Type B pancreatic cell (in vitro differentiated cells): ENCODE measurements around the gene GALM. TPM values are rescaled to one million over a fixed set of nuclear protein-coding genes. Genes with fewer than 3 reads are reported as not detected.

Experiments used
- DNase-seq: peaks from one replicate; pipeline ENCODE4 v3.0.0; 2021; ENCODE audit warnings: mixed read lengths; ENCODE audit not compliant: unreplicated experiment; ENCODE audit errors: extremely low spot score
- H3K27ac Mint-ChIP-seq: 2 replicates; pipeline ENCODE4 v1.8.0; 2021; ENCODE audit warnings: mild to moderate bottlenecking, mixed read lengths
- H3K27me3 Mint-ChIP-seq: 2 replicates; pipeline ENCODE4 v1.8.0; 2021; ENCODE audit warnings: mixed read lengths
- H3K36me3 Mint-ChIP-seq: 2 replicates; pipeline ENCODE4 v1.8.0; 2021; ENCODE audit warnings: mixed read lengths
- H3K4me1 Mint-ChIP-seq: one replicate; pipeline ENCODE4 v1.8.0; 2021; ENCODE audit warnings: mixed read lengths; ENCODE audit not compliant: unreplicated experiment
- H3K4me3 Mint-ChIP-seq: 2 replicates; pipeline ENCODE4 v1.8.0; 2021; ENCODE audit warnings: mild to moderate bottlenecking, mixed read lengths
- H3K9me3 Mint-ChIP-seq: 2 replicates; pipeline ENCODE4 v1.8.0; 2021; ENCODE audit warnings: mixed read lengths
- total RNA-seq: library from RNA; stranded (reverse); gene quantifications from 2 replicates; pipeline ENCODE4 v1.2.1, GENCODE V29; 2021; ENCODE audit warnings: low replicate concordance
- TF ChIP-seq, protein P1 (sequence below): fragments of 200-600 bp; sonication (generic); conservative IDR thresholded peaks from 2 replicates; pipeline ENCODE4 v1.5.0; 2021; ENCODE audit warnings: antibody characterized with exemption, mild to moderate bottlenecking

GALM gene
- total RNA-seq, 1 donor from 2014 or later: 16.1 TPM

DNA sequence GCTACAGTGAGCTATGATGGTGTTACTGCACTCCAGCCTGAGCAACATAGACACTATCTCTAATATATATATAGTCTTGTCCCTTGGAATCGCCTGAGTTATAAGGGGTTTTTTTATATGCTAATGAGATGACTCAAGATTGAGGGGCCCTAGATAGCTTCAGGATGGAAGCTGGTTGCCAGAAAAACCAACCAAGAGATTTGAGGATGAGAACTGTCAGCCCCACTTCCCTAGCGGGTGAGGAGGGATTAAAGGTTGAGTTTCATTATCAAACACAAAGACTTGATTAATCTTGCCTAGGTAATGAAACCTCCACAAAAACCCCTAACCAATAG, 12.6 kb upstream of the GALM start:
- TF ChIP-seq, protein P1, sequence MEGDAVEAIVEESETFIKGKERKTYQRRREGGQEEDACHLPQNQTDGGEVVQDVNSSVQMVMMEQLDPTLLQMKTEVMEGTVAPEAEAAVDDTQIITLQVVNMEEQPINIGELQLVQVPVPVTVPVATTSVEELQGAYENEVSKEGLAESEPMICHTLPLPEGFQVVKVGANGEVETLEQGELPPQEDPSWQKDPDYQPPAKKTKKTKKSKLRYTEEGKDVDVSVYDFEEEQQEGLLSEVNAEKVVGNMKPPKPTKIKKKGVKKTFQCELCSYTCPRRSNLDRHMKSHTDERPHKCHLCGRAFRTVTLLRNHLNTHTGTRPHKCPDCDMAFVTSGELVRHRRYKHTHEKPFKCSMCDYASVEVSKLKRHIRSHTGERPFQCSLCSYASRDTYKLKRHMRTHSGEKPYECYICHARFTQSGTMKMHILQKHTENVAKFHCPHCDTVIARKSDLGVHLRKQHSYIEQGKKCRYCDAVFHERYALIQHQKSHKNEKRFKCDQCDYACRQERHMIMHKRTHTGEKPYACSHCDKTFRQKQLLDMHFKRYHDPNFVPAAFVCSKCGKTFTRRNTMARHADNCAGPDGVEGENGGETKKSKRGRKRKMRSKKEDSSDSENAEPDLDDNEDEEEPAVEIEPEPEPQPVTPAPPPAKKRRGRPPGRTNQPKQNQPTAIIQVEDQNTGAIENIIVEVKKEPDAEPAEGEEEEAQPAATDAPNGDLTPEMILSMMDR: no peak
- Mint-ChIP-seq H3K4me1 (peaks cover 6% of the 10 kb centered on the region), H3K27ac (no peak overlapping the region), H3K9me3 (no peaks in the 10 kb centered on the region), H3K36me3 (no peaks in the 10 kb centered on the region), H3K27me3 (no peaks in the 10 kb centered on the region), H3K4me3 (no peak overlapping the region)
- DNase-seq: no peak

DNA sequence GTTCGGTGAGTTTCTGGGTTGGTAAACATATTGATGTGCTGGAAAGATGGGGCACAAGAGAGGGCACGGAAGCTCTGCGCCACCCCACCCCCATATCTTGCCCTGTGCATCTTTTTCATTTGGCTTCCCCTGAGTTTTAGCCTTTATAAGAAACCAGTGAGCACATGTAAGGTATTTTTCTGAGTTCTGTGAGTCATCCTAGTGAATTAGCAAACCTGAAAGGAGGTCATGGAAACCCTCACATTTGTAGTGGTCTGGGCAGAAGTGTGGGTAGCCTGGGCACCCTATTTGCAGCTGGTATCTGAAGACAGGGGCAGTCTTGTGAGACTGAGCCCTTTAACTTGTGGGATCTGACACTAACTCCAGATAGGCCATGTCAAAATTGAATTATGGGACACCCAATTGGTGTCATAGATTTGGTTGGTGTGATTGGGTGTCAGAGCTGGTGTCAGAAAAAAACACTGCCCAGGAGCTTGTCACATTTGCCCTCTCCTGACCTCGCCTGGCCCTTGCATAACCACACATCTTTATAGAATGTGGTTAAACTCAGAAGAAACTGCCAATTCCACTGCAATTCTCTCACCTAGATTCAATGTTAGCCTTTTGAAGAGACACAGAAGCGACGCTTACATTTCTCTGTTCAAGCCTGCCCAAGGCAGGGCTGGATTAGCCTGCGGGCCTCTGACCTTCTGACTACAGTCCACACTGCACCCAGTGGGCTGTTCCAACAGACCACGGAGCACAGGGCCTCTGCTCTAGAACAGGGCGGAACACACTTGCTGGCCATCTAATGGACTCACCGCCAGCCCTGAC, 12.0 kb upstream of the GALM start:
- H3K36me3 Mint-ChIP-seq: no peaks in the 10 kb centered on the region
- DNase-seq: no peak
- H3K27ac Mint-ChIP-seq: no peak overlapping the region
- H3K27me3 Mint-ChIP-seq: no peaks in the 10 kb centered on the region
- no peak overlapping the region for H3K4me3 Mint-ChIP-seq
- H3K9me3 Mint-ChIP-seq: no peaks in the 10 kb centered on the region
- H3K4me1 Mint-ChIP-seq: peaks cover 6% of the 10 kb centered on the region
- TF ChIP-seq, protein P1: no peak

DNA sequence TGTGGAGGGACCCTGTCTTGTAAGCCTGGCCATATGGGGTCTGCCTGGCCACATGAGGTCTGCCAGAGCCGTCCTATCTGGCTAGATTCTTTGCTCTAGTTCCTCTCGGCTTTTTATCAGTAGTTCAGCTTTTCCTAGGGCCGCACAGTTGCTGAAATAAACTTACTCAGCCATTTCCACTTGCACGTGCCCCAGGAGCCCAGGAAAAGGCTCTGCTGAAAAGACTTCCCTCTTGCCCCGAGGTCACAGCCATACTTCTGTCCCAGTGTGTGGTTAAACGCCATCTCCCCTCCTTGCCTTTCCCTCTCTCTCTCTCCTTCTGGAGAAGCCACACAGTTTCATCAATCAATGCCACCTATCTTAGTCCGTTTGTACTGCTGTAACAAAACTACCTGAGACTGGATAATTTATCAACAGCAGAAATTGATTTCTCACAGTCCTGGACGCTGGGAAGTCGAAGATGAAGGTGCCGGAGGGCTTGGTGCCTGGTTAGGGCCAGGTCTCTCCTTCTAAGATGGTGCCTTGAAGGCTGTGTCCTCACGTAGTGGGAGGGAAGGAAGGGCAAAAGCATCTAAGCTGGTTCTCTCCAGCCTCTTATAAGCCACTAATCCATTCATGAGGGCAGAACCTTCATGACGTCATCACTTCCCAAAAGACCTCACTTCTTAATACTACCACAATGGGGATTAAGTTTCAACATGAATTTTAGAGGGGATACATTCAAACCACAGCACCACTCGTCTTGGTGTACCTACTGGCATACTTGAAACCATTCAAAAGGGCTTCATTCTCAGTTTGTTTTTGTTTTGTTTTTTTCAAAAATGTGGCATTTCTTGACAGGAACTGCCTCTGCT, 11.2 kb upstream of the GALM start:
- TF ChIP-seq, protein P1: no peak
- H3K36me3 Mint-ChIP-seq: no peaks in the 10 kb centered on the region
- H3K4me1 Mint-ChIP-seq: peaks cover 6% of the 10 kb centered on the region
- no peak for DNase-seq
- no peaks in the 10 kb centered on the region for H3K9me3 Mint-ChIP-seq
- H3K27me3 Mint-ChIP-seq: no peaks in the 10 kb centered on the region
- no peak overlapping the region for H3K4me3 Mint-ChIP-seq
- peak overlapping the region; percentile 1 for H3K27ac Mint-ChIP-seq

DNA sequence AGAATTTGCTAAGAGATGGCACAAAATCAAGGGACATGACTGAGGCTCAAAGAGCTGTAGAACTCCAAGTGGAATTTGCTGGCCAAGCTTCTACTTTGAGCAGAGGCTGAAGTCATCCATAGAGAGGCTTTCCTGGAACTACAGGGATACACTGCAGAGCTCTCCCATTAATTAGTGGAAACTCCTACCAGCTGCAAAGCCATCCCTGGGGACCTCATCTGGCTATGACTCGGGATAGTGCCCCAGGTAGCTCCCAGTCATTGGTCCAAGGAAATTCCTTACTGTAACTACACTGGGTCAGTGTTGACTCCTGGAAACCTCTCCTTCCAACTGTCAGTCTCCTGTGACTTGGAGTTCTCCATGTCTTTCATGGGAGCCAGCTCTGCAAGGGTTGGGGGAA, 10.5 kb upstream of the GALM start:
- H3K36me3 Mint-ChIP-seq: no peaks in the 10 kb centered on the region
- TF ChIP-seq, protein P1: no peak
- H3K4me1 Mint-ChIP-seq: peaks cover 6% of the 10 kb centered on the region

DNA sequence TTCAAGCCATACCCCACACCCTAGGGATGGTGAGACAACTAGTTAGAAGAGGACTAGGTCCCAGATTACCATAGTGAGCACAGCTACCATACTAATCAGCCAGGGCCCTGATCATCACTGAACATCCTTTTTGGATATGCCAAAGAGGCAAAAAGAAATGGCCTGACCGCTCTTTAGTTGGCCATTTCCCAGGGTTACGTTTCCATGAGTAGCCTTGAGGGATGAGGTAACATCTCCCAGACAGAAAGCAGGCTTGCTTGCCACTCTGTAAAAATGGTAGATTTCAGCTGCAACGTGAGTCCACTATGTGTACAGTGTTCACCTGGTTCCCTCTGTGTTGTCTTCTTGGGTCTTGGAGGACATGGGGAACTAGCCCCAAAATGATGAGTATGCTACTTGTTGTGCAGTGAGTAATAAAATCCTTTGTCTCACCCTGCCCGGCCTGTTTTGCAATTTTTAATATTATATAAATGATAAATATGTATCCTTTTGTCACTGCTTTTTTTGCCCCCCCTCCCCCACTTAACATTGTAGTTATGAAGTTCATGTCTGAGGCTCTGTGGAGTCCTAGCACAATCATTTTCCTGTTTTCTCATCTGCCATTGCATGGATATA, 8.9 kb upstream of the GALM start:
- Mint-ChIP-seq H3K27ac (no peak overlapping the region), H3K27me3 (no peaks in the 10 kb centered on the region), H3K4me3 (no peak overlapping the region), H3K9me3 (no peaks in the 10 kb centered on the region), H3K36me3 (no peaks in the 10 kb centered on the region), H3K4me1 (peaks cover 6% of the 10 kb centered on the region)
- TF ChIP-seq, protein P1: no peak
- no peak for DNase-seq

More for the DNA sequence above, 10.5 kb upstream of the GALM start:
- H3K27ac Mint-ChIP-seq: no peak overlapping the region
- no peak for DNase-seq
- no peak overlapping the region for H3K4me3 Mint-ChIP-seq
- H3K27me3 Mint-ChIP-seq: no peaks in the 10 kb centered on the region
- H3K9me3 Mint-ChIP-seq: no peaks in the 10 kb centered on the region
